GM19452 (cell line): Measurements from ENCODE around the gene ARFGAP3.
"Not testable (repeated sequence)": the region's sequence is repeated elsewhere in the genome, so short reads cannot be mapped to it uniquely, and the experiment has no call there.

ENCODE experiments used
- ATAC-seq: cut with Tn5 transposase; IDR thresholded peaks from one replicate; pipeline ENCODE4 v1.9.1; 2021; ENCODE audit not compliant: unreplicated experiment

The ARFGAP3 gene

DNA sequence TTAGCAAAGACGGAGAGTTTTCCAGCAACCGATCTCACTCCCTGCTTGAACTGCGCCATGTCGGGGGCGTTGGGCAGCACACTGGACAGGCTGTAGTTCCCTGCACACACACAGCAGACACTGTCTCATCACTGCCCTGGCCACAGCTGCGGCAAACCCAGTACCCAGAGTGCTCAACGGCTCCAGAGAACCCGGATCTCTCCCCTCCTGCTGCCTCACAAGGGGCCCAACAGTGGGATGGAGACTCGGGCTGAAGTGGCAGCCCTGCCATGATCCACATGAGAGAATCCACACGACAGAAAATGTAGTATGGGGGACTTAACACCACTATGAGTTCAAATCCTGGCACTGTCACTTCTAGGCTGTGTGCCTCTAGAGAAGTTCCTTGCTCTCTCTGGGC lies 58.0 kb downstream of the ARFGAP3 start:
- ATAC-seq, result no peak

DNA sequence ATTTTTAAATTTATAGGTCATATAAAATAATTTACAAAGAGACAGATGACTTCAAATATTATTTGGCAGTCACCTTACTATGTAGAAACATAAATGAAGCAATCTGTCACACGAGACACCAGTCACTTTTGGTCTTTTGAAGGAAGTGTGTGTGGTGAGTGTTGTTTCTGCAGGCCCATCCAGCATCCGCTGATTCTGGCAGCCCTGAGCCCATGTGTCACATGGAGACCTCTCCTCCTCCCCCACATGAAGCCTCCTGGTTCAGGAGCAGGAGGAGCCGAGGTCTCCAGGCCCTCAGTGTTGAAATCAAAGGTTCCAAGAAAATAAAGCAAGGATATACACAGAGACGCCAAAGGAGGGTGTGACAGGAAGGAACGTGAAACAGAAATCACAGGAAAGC lies 60.1 kb downstream of the ARFGAP3 start:
- ATAC-seq, result no peak

DNA sequence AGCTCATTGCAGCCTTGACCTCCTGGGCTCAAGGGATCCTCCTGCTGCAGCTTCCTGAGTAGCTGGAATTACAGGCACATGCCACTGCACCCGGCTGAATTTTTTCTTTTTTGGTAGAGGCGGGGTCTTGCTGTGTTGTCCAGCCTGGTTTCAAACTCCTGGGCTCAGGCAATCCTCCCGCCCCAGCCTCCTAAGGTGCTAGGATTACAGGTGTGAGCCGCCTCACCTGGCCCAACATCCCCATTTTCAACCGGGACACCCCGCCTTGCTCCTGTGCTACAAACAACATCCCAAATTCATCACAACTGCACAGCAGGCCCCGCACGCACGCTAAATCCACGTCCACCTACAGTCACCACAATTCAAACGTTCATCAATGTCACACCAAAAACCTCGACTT lies 61.0 kb downstream of the ARFGAP3 start:
- ATAC-seq, result no peak

DNA sequence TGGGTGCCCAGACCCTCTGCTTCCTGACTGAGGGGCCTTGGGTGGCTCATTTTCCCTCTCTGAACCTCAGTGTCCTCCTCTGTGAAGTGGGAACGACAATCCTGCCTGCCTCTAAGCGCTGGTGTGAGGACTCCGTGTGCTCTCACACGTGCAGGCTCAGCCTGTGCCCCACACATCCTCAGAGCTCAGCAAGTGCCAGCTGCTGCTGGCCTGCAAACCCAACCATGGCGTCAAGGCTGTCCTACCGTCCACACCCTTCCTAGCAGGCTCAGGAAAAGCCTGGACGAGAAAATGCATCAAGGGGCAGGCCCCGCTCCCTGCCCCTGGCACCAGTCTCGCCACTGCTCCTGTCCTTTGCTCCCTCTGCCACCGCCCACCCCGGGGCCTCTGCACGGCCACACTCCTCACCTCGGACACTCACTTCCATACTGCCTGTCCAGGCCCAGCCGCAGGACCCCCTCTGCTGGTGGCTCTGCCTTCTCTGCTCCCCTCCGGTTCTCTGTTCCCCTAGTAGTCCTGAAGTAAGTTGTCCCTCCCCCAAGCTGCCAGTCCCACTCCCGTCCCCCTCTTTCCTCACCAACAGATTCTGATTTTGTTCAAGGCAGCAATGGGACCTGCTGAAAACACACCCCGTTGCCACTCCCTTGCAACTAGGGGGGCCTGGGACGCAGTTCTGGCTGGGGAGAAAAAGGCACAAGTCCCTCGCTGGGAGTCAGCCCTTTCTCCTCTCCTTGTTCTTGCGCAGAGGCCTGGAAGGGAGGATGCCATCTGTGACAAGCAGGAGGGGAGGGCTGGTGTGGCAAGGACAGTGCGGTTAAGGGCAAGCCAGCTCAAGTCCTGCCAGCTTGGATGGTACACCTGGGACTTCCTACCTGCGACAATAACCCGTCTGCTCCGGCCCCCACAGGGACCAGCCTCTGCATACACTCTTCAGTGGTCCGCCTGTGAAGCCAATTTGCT lies 62.2 kb downstream of the ARFGAP3 start:
- no peak for ATAC-seq

DNA sequence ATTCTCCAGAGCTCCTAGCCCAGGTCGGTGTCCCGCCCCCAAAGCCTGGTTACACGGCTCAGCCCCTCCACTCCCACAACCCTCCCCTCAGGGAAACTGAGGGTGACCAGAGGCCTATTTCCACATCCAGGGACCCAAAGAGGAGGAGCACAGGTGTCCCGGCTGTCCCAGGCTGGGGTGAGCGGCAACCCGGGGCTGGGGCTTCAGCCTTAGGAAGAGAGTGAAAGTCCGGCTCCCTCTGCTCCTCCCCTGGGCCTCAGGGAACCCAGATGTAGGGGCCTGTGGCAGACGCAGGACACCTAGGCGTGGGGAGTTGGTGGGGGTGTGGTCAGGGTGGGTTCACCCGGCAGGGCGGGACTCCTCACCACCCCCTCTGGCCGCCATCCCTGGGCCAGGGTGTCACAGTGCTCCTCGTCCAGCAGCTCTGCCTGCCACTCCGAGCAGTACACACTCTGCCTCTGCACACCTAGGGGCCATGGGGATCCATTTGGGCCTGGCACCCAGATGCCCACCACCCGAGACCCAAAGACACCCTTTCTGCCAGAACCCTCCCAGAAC lies 63.1 kb downstream of the ARFGAP3 start:
- no peak for ATAC-seq

DNA sequence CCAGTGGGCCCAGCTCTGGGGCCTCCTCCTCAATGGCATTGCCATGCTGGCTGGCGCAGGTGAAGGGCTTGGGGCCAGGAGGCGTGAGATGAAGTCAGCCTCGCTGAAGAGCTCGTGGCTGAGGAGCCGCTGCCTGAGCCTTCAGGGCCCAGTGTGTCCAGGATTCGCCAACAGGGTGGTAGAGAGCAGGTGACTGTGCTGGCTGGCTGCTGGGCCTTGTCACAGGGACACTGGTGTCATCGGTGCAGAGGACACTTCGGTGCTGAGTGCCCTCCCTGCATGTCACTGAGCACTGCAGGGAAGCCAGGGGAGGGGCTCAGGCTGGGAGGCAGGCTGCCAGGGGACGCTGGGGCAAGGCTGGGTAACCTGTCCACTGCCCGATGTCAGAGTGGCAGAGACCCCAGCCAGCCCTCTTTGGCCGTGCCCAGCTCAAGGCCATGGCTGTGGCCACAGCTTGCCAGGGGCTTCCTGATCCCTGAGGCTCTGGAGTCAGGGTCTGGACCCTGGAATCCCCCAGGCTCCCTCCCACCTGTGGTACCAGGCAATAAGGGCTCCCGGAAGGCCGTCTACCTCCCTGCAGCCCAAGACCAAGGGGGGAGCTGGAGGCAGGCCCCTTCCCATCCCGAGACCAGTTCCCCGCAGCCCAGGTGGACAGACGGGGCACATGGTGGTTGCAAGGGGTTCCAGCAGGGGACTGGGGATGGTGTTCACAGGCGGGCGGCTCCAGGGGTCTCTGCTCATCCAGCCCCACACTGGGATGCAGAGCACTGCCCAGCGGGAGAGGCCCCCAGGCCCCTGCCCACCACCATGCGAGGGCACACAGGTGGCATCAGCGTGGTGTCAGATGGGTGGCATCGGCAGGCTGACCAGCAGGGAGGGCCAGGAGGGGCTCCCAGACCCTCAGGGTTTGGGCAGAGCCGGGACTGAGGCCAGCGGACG lies 63.9 kb downstream of the ARFGAP3 start:
- no peak for ATAC-seq

DNA sequence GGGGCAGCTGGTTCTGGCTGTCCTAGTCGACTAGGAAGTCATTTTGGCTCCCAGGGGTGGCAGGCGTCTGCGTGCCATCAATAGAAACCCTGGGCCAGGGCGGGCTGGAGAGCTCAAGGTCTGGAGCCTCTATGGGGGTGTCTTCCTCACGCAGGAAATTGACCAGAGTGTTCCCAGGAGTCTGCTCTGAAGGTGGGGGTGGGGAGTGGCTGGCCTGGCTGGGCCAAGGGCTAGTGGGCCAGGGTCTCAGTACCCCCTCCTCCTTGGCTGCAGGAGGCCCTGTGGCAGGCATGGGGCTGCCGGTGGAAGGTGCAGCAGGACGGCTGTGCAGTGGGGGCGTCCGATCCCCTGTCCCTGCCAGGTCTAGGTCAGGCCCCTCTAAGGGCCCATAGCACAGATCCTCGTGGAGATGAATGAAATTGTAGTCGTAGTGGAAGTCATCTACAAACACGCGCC lies 64.6 kb downstream of the ARFGAP3 start:
- ATAC-seq, result no peak

DNA sequence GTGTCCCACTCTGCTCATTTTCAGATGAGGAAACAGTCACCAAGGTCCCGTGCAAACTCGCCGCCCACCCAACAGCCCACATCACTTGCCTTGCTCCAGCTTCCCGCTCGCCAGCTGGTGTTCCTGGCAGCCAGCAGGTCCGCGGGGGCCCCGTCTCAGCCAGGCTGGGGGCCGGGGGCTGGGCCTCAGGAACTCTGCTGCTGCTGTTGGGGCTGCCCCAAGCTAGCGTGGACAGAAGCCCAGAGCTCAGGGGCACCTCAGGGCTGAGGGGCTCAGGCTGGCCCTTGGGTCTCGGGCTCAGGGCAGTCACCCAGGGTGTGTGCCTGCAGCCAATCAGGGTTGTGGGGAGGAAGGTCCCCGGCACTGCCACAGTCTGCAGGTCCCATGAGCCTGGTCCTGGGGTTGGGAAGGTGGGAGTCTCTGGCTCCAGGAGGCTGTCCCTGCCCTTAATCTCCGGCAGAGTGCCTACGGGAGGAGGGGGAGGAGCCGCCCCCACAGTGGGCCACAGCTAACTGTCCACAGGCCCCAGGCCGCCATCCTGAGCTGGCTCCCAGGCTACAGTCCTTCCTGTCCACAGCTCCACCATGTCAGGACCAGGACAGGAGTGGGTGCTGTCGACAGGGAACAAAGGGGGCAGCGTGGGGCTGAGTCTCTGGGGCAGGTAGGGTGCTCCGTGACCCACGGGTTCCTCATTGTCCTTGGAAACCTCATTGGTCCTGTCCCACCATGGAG lies 65.2 kb downstream of the ARFGAP3 start:
- ATAC-seq, result no peak

DNA sequence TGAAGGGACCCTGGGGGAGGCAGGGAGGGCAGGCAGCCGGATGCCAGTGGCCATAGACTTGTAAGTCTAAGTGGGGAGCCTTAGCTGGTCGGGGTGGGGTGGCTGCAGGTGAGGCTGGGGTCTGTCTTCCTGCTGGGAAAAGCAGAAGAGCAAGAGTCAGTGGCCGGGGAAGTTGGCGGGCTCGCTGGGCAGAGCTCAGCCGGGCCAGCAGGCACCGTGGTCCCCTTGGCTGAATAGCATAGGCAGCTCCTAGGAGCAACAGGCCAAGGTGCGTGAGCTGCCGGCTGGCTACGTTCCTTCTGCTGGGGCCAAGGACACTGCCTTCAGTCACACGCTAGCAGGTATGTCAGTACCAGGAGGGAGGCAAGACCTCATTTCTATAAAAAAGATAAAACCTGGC lies 68.6 kb downstream of the ARFGAP3 start:
- no peak for ATAC-seq

DNA sequence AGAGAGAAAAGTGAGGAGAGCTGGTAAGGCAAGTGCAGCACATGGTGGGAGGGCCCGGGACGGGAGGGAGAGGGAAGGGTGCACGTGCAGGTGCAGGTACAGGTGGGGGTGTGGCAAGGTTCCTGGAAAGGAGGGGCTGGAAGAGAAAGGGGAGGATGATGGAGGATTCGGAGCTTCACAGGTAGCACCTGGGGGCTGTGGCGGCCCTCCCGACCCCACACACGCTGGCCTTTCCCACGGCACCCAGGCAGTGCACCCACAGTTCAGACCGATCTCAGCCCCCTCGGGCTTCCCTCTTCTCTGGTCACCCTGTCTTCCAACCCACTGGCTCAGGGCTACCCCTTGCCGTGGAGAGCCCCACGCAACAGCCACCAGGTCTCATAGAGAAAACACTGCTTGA lies 69.1 kb downstream of the ARFGAP3 start:
- ATAC-seq, result no peak

DNA sequence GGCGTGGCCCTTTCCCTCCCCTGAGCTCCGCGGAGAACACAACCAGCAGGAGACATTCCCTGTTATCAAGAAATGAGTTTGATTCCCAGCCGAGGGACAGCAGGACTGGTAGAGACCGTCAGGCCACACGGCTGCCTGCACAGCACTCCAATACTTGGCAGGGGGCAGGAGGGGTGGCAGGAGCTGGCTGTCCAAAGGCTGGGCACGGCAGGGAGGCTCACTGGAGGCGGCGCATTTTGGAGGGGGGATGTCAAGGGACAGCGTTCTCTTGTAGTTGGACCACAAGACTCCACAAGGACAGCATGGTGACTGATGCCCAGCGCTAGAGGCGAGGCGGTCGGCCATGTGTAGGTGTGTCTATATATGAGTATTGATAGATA lies 69.7 kb downstream of the ARFGAP3 start:
- no peak for ATAC-seq

DNA sequence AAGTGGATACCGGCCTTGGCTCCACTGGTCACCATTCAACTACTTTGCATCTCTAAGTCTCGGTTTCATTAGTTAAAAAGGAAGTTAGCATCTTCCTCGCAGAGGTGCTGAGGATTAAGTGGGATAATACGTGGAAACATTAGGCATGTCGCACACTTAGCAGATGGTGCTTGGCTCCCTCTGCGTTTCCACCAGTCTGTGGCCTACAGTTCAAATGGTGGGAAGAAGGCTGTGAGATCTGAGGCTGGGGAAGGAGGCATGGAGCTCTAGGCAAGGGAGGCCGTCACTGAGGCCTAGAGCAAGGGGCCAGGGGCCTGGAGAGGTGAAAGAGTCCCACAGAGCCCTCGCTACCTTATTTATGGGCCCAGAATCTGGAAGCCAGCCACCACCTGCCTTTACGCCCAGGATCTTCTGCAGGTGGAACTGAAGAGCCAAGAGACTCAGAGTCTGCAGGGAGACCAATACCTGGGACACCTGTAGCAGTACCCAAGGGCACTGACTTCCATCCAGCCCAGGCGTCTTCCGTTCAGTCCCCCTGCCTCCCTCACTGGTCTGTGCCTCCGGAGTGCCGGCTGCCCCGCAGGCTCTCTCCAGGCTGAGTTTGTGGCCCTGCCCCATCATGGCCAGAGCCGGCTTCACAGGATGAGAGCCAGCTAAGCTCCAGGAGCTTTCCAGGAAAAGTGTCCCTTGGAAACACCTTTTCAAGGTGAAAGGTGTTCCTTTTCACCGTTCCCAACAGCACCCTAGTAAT lies 70.3 kb downstream of the ARFGAP3 start:
- no peak for ATAC-seq

DNA sequence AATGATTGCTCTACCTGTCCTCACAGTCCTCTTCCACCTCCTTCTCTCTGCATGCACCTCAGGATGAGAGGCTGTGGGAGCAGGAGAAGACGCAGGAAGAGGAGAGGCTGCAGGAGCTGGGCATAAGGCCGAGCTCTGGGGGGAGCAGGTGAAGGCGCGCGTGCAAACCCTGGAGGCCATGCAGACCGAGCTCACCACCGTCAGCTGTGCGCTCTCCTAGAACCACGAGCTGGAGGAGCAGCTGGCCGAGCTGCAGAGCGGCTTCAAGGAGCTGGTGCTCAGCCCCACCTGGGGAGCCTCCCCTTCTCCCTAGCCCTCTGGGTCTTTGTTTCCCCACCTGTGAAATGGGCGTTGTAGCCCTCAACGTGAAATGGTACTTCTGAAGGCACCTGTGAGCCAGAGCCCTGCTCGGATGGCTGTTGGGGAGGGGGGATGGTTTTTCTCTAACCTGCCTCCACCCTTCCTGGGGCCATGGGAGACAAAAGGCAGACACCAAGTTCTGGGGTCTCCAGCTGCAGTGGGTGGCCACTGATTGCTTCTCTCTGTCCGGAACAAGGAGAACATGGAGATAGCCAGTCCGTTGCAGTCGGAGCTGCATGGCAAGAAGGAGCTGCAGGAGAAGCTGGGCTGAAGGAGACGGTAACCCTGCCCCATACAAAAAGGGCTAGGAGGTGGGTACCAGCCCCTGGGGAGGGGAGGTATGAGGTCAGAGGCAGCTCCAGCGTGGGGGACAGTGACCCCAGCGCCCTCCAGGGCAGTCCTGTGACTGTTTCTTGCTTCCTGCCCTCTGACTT lies 71.2 kb downstream of the ARFGAP3 start:
- ATAC-seq, result no peak

DNA sequence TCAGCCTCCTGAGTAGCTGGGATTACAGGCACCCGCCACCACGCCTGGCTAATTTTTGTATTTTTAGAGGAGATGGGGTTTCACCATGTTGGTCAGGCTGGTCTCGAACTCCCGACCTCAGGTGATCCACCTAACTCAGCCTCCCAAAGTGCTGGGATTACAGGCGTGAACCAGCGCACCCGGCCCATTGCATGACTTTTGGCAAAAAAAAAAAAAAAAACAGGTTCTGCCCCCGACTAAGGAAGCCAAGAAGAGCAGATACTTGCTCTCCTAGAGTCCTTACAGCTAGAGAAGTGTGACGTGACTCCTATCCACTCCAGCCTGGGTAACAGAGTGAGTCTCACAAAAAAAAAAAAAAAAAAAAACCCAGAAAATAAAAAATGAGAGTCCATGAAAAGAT lies 74.8 kb downstream of the ARFGAP3 start:
- ATAC-seq, result not testable (repeated sequence)

DNA sequence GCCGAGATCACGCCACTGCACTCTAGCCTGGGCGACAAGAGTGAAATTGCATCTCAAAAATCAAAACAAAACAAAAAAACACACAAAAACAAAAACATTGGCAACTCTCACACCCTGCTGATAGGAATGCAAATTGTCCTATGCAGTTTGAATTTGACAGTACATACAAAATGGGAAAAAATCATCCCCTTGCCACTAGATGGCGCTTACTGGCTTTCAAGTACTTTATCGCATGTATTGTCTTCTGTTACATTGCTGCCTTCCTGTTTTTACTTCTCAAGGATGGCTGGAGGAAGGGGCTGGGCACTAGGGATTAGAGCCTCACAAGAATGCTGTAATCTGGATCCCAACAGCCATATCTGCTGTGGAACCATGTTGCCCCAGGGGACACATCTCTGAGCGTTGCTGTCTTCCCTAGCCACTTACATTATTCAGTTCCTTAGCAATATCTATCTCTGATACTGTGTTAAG lies 77.0 kb downstream of the ARFGAP3 start:
- no peak for ATAC-seq

DNA sequence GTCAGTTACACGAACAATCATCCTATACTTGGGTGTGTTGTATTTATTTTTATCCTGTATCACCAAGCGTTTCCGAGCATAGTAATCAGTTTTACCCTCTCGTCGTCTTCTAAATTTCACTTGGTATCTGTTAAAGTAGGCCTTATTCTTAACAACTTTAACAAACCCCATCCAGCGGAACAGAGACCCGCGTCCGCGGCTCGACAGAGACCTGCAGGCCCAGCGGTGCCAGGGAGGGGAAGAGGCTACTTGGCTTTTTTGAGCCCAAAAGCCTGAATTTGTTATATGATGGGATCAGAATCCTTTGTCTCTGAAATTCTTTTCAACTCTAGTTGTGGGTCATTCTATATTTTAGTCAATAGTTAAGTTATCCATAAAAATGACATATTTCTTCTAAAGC lies 79.9 kb downstream of the ARFGAP3 start:
- no peak for ATAC-seq

DNA sequence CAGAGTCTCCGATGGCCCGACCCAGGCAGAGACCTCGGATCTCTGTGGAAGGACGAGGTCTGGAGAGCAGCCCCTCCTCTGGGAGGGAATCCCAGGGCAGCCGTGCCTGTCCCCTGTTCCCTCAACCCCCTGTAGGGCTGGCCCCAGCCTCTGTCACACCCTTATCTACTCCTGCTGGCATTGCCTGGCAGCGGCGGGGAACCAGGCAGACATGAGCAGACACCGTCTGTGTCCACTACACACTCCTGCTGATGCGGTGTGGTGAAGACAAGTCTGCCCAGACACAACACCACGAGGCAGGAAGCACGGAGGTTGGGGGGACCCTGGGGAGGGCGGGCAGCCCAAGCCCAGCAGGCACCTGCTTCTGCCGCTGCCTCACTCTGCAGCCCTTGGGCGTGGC lies 83.9 kb downstream of the ARFGAP3 start:
- no peak for ATAC-seq

DNA sequence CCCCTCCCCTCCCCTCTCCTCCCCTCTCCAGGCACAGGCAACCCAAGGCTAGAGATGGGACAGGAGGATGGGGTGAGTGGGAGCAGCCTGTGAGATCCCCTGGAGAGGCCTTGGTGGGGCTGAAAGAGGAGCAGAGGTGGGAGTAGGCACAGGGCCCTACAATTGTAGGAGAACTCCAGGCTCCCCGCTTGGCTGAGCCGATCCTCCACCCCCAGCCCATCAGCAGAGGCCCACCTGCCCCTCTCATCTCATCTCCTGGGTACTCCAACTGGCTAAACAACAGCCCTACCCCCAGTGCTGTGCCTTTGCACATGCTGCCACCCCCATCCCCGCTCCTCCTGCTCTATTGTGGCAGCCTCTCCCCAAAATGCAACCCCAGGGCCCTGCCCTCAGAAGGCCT lies 84.4 kb downstream of the ARFGAP3 start:
- no peak for ATAC-seq
